HG02588 (cell line): ENCODE results near the gene ATP1B3.
"Not testable (repeated sequence)": the region's sequence is repeated elsewhere in the genome, so short reads cannot be mapped to it uniquely, and the experiment has no call there.

Experiments
- ATAC-seq: cut with Tn5 transposase; IDR thresholded peaks from one replicate; pipeline ENCODE4 v1.9.1; 2021; ENCODE audit warnings: mild to moderate bottlenecking, moderate library complexity; ENCODE audit not compliant: unreplicated experiment

ATP1B3 gene

GRCh38 chr3:141860086-141860669 lies 16.3 kb upstream of the ATP1B3 start:
- ATAC-seq = no peak

- ATAC-seq = no peak
Observed at GRCh38 chr3:141860766-141861513, 15.5 kb upstream of the ATP1B3 start.

- no peak for ATAC-seq
Observed at GRCh38 chr3:141862279-141862816, 14.1 kb upstream of the ATP1B3 start.

- no peak for ATAC-seq
Observed at GRCh38 chr3:141863491-141863890, 13.0 kb upstream of the ATP1B3 start.

- no peak for ATAC-seq
Observed at GRCh38 chr3:141864281-141864970, 12.0 kb upstream of the ATP1B3 start.

GRCh38 chr3:141865101-141865500 lies 11.3 kb upstream of the ATP1B3 start:
- no peak for ATAC-seq

GRCh38 chr3:141870091-141870687 lies 6.3 kb upstream of the ATP1B3 start:
- ATAC-seq = no peak

- ATAC-seq = peak; percentile 44
Observed at GRCh38 chr3:141875374-141875892, 1.0 kb upstream of the ATP1B3 start.

- ATAC-seq = peak; percentile 46
Observed at GRCh38 chr3:141875893-141876380, 506 bp upstream of the ATP1B3 start.

GRCh38 chr3:141876891-141877621 lies 613 bp downstream of the ATP1B3 start:
- ATAC-seq = peak; percentile 23

GRCh38 chr3:141877911-141878310 lies 1.5 kb downstream of the ATP1B3 start:
- ATAC-seq = no peak

GRCh38 chr3:141878326-141878725 lies 1.9 kb downstream of the ATP1B3 start:
- ATAC-seq = no peak

GRCh38 chr3:141878817-141879216 lies 2.4 kb downstream of the ATP1B3 start:
- no peak for ATAC-seq

GRCh38 chr3:141881702-141882101 lies 5.3 kb downstream of the ATP1B3 start:
- ATAC-seq = no peak

GRCh38 chr3:141887051-141887450 lies 10.6 kb downstream of the ATP1B3 start:
- ATAC-seq = no peak

GRCh38 chr3:141888548-141888947 lies 12.1 kb downstream of the ATP1B3 start:
- ATAC-seq = not testable (repeated sequence)

- no peak for ATAC-seq
Observed at GRCh38 chr3:141894524-141895176, 18.2 kb downstream of the ATP1B3 start.

GRCh38 chr3:141895731-141896130 lies 19.3 kb downstream of the ATP1B3 start:
- no peak for ATAC-seq

GRCh38 chr3:141898908-141899307 lies 22.5 kb downstream of the ATP1B3 start:
- no peak for ATAC-seq

GRCh38 chr3:141900343-141900742 lies 23.9 kb downstream of the ATP1B3 start:
- ATAC-seq = no peak
